CD1c-positive myeloid dendritic cell (primary cell): ENCODE measurements around the gene TNFAIP3.

Source experiments
- DNase-seq: peaks from one replicate; pipeline ENCODE4 v3.0.0-alpha.2; 2016; ENCODE audit errors: extremely low spot score

Gene TNFAIP3

GRCh38 chr6:137901454-137901853 is 34.4 kb downstream of the TNFAIP3 start:
- DNase-seq, result no peak

- no peak for DNase-seq
These were observed 35.6 kb downstream of the TNFAIP3 start for GRCh38 chr6:137902699-137903098.

- DNase-seq, result no peak
These were observed 36.3 kb downstream of the TNFAIP3 start for GRCh38 chr6:137903274-137903932.

GRCh38 chr6:137903933-137904821 is 37.1 kb downstream of the TNFAIP3 start:
- peak; percentile 66 for DNase-seq

- DNase-seq, result peak; percentile 77
These were observed 38.0 kb downstream of the TNFAIP3 start for GRCh38 chr6:137904822-137905617.

- DNase-seq, result no peak
These were observed 39.0 kb downstream of the TNFAIP3 start for GRCh38 chr6:137906020-137906472.

GRCh38 chr6:137907170-137907569 is 40.1 kb downstream of the TNFAIP3 start:
- DNase-seq, result no peak

GRCh38 chr6:137909533-137909932 is 42.5 kb downstream of the TNFAIP3 start:
- DNase-seq, result no peak

GRCh38 chr6:137910424-137910834 is 43.4 kb downstream of the TNFAIP3 start:
- DNase-seq, result peak; percentile 73

GRCh38 chr6:137910843-137911456 is 43.9 kb downstream of the TNFAIP3 start:
- no peak for DNase-seq

GRCh38 chr6:137911675-137912191 is 44.7 kb downstream of the TNFAIP3 start:
- DNase-seq, result no peak

- no peak for DNase-seq
These were observed 45.8 kb downstream of the TNFAIP3 start for GRCh38 chr6:137912813-137913212.

- no peak for DNase-seq
These were observed 46.4 kb downstream of the TNFAIP3 start for GRCh38 chr6:137913434-137913833.

GRCh38 chr6:137913996-137914529 is 47.0 kb downstream of the TNFAIP3 start:
- DNase-seq, result no peak

GRCh38 chr6:137914530-137915193 is 47.6 kb downstream of the TNFAIP3 start:
- no peak for DNase-seq

GRCh38 chr6:137915790-137916189 is 48.7 kb downstream of the TNFAIP3 start:
- DNase-seq, result no peak

- DNase-seq, result no peak
These were observed 50.7 kb downstream of the TNFAIP3 start for GRCh38 chr6:137917551-137918325.

GRCh38 chr6:137919502-137919823 is 52.4 kb downstream of the TNFAIP3 start:
- no peak for DNase-seq

GRCh38 chr6:137919837-137920730 is 53.0 kb downstream of the TNFAIP3 start:
- no peak for DNase-seq
